Astrocyte of the cerebellum (primary cell): ENCODE measurements around the gene CHPF2.

Experiments used
- DNase-seq: peaks from one replicate; pipeline ENCODE4 v3.0.0-alpha.2; 2011; ENCODE audit warnings: low read depth
- H3K4me3 ChIP-seq: 2 replicates; pipeline ENCODE4 v1.5.1; 2011; ENCODE audit warnings: mild to moderate bottlenecking, low read depth, low read length, moderate library complexity
- CTCF ChIP-seq: IDR thresholded peaks from 2 replicates; pipeline ENCODE4 v1.5.1; 2012; ENCODE audit warnings: low read length, low read depth, moderate library complexity, mild to moderate bottlenecking; ENCODE audit errors: missing control alignments
- in situ Hi-C: cut with HindIII; loops from 2 replicates; pipeline ENCODE4 v1.10.0; 2017; ENCODE audit warnings: low sequenced_read_pairs

The CHPF2 gene

GRCh38 chr7:151271699-151272355 is 39.5 kb downstream of the CHPF2 start:
- in situ Hi-C loops = no loop called here
- no peak for DNase-seq
- TF ChIP-seq CTCF = no peak
- no peak overlapping the region for H3K4me3 ChIP-seq

GRCh38 chr7:151272405-151272804 is 40.1 kb downstream of the CHPF2 start:
- no peak overlapping the region for H3K4me3 ChIP-seq
- no peak for TF ChIP-seq CTCF
- DNase-seq = no peak
- in situ Hi-C loops = no loop called here

DNA sequence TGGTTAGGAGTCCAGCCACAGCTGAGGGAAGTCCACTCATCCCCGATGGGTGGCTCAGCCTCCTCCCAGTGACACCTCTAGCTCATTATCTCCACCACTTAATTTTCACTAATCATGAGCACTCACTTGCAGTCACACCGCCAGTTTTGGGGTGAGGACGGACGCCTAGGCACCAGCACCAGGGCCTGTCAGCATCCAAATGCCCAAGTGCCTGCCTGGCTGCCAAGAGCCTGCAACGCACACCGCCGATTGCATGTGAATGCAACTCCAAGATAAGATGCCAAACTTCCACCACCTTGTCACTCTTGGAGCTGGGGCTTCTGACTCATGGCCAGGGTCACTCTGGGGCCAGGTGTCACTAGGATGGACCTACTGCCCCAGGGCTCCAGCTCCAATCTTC is 40.6 kb downstream of the CHPF2 start:
- in situ Hi-C loops = no loop called here
- no peak for DNase-seq
- no peak for TF ChIP-seq CTCF
- H3K4me3 ChIP-seq = no peak overlapping the region

GRCh38 chr7:151273651-151274390 is 41.5 kb downstream of the CHPF2 start:
- in situ Hi-C loops = no loop called here
- no peak overlapping the region for H3K4me3 ChIP-seq
- TF ChIP-seq CTCF = no peak
- DNase-seq = no peak

DNA sequence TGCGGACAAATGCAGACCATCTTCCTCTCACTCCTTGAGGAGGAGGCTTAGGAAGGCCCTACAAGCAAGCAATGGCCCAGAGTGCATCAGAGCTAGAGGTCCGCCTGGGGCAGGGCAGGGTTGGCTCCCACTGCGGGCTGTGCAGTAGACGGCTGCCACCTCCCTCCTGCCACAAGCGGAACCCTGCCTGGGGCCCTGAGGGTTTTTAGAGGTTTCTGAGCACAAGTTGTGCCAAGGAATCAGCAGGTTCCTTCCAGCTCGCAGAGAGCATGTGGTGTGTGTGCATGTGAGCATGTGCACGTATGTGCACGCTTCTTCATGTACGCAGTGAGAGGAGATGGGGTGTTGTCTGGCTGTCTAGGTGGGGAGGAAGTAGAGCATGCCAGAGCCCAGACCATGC is 42.1 kb downstream of the CHPF2 start:
- H3K4me3 ChIP-seq = no peak overlapping the region
- in situ Hi-C loops = no loop called here
- TF ChIP-seq CTCF = no peak
- no peak for DNase-seq

DNA sequence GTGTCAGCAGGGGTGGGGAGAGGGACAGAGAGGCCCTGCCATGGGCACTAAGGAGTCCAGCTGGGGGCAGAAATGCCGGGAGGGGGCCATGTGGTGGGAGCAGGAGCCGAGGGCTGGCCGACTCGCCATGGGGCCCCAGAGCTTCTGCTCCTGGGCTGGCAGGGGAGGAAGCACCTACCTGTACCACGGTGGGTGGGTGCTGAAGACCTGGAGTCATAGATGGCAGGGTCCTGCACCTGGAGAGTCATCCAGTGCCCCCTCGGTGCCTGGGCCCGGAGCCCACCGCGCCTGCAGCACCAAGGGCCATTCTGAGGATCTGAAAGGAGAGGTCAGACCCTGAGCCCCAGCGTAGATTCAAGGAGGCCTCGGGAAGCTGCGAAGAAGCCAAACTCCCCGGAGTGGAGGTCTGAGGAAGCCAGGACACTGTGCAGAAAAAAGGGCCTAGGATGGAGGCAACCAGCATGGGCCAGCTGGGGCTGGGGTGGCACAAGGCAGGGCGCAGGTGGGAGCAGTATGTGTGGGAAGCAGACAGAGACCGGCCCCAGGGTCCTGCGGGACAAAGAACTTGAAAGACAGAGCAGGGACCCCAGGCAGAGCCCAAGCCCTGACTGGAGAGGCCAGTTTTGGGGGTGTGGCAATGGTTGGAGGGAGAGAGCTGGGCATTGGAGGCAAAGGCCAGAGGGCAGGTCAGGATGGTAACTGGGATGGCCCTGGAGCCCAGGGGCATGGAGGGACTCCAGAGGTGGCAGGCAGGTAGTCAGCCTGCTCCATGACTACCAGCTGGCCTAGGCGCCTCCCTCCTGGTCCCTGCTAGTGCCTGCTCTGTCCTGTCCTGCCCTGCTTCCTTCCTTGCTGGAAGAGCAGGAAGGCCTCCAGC is 42.9 kb downstream of the CHPF2 start:
- no peak for TF ChIP-seq CTCF
- no peak for DNase-seq

More for the DNA sequence above, 42.9 kb downstream of the CHPF2 start:
- in situ Hi-C loops = no loop called here
- H3K4me3 ChIP-seq = no peak overlapping the region
